H1 (cell line): ENCODE data around the gene RB1. TPM values are rescaled to one million over a fixed set of nuclear protein-coding genes. Genes with fewer than 3 reads are reported as not detected.
A peak's percentile ranks its signal among the peaks of the same experiment; 100 is the strongest.

ENCODE experiments used
- CTCF ChIA-PET: fragments of 300-600 bp; sonication (Branson Sonifier 250); formaldehyde crosslinking; loops from one replicate; lab custom pipeline; 2021; ENCODE audit not compliant: partially characterized antibody; lab: Charles Lee
- POLR2A ChIA-PET: fragments of 300-600 bp; sonication (Branson Sonifier 250); formaldehyde crosslinking; loops from one replicate; lab custom pipeline; 2021; ENCODE audit warnings: inconsistent platforms; ENCODE audit not compliant: partially characterized antibody; lab: Charles Lee
- DNase-seq, 2 experiments: peaks; one replicate each; pipeline versions ENCODE4 v3.0.0 to v3.0.0-alpha.2; 2010 to 2022; ENCODE audit warnings: low spot score in 2 of 2, low read depth in 1 of 2, mixed read lengths in 1 of 2
- FAIRE-seq: peaks from 2 replicates; lab custom pipeline; 2011; peaks lifted over from hg19 to GRCh38; lab: Jason Lieb, UNC
- H2AFZ ChIP-seq: 2 replicates; pipeline ENCODE4 v1.8.1; 2012; ENCODE audit warnings: low read length, inconsistent platforms
- H2AK5ac ChIP-seq: 2 replicates; pipeline ENCODE4 v1.6.1; 2013; ENCODE audit warnings: low read depth, low read length
- H2BK120ac ChIP-seq: replicated peaks from 2 replicates; pipeline ENCODE3; 2013; ENCODE audit warnings: low read depth, low read length, inconsistent platforms
- H2BK12ac ChIP-seq: 2 replicates; pipeline ENCODE4 v1.6.1; 2013; ENCODE audit warnings: low read depth, low read length
- H2BK15ac ChIP-seq: 2 replicates; pipeline ENCODE4 v1.6.1; 2013; ENCODE audit warnings: low read length
- H2BK20ac ChIP-seq: 2 replicates; pipeline ENCODE4 v1.6.1; 2013; ENCODE audit warnings: low read length
- H2BK5ac ChIP-seq: 2 replicates; pipeline ENCODE4 v1.6.1; 2013; ENCODE audit warnings: low read depth, low read length
- H3K14ac ChIP-seq: 2 replicates; pipeline ENCODE4 v1.6.1; 2013; ENCODE audit warnings: inconsistent platforms; ENCODE audit not compliant: insufficient read length
- H3K18ac ChIP-seq: 2 replicates; pipeline ENCODE4 v1.6.1; 2013; ENCODE audit warnings: low read length; ENCODE audit errors: extremely low read depth
- H3K23ac ChIP-seq: 2 replicates; pipeline ENCODE4 v1.6.1; 2013; ENCODE audit warnings: inconsistent platforms; ENCODE audit not compliant: insufficient read length
- H3K23me2 ChIP-seq: 2 replicates; pipeline ENCODE4 v1.6.1; 2013; ENCODE audit warnings: low read depth, low read length
- H3K27ac ChIP-seq: 2 replicates; pipeline ENCODE4 v1.6.1; 2011; ENCODE audit warnings: low read depth, low read length, inconsistent platforms
- H3K27me3 ChIP-seq, 4 experiments: replicated peaks in 1 of 4; 1 replicate in 1 of 4; 2 replicates in 3 of 4; pipeline versions ENCODE4 v1.6.1 to v1.8.1; 2011 to 2013; ENCODE audit warnings: low read length in 3 of 4, mild to moderate bottlenecking in 3 of 4, inconsistent platforms in 2 of 4, mixed read lengths in 2 of 4, moderate library complexity in 1 of 4; ENCODE audit not compliant: control insufficient read depth in 3 of 4, insufficient read depth in 3 of 4; ENCODE audit errors: extremely low read depth in 1 of 4
- H3K36me3 ChIP-seq, 4 experiments: 2 replicates each; pipeline versions ENCODE4 v1.6.1 to v1.8.1; 2011 to 2013; ENCODE audit warnings: mild to moderate bottlenecking in 4 of 4, low read length in 3 of 4, moderate library complexity in 2 of 4, control low read depth in 1 of 4, inconsistent platforms in 1 of 4; ENCODE audit not compliant: insufficient read depth in 4 of 4, control insufficient read depth in 2 of 4
- H3K4ac ChIP-seq: replicated peaks from 2 replicates; pipeline ENCODE3; 2013; ENCODE audit warnings: low read length, low read depth, mixed read lengths, inconsistent platforms; ENCODE audit not compliant: insufficient read length
- H3K4me1 ChIP-seq, 4 experiments: replicated peaks in 1 of 4; 1 replicate in 1 of 4; 2 replicates in 3 of 4; pipeline versions ENCODE4 v1.6.1 to v1.8.1; 2011 to 2013; ENCODE audit warnings: low read length in 3 of 4, inconsistent platforms in 2 of 4, mixed read lengths in 1 of 4; ENCODE audit not compliant: insufficient read depth in 4 of 4, control insufficient read depth in 3 of 4
- H3K4me2 ChIP-seq, 2 experiments: 2 replicates each; pipeline versions ENCODE4 v1.6.1 to v1.8.1; 2011 to 2013; ENCODE audit warnings: low read depth in 2 of 2, low read length in 2 of 2, control low read depth in 1 of 2, inconsistent platforms in 1 of 2, mild to moderate bottlenecking in 1 of 2; ENCODE audit not compliant: insufficient read depth in 1 of 2
- H3K4me3 ChIP-seq, 4 experiments: fragments of 200-600, 300-600 bp in 1 of 4; sonication (generic), shearing (Covaris generic), sonication (Bioruptor Twin) in 1 of 4; 2 replicates each; pipeline versions ENCODE4 v1.5.1 to v1.8.1; 2011 to 2016; ENCODE audit warnings: low read length in 4 of 4, low read depth in 3 of 4, control low read depth in 2 of 4, inconsistent platforms in 2 of 4, mild to moderate bottlenecking in 2 of 4, mixed read lengths in 1 of 4, moderate library complexity in 1 of 4; ENCODE audit not compliant: insufficient read depth in 2 of 4; ENCODE audit errors: extremely low read depth in 1 of 4
- H3K56ac ChIP-seq: replicated peaks from 2 replicates; pipeline ENCODE3; 2013; ENCODE audit warnings: low read depth, mild to moderate bottlenecking, mixed read lengths, low read length, inconsistent platforms; ENCODE audit not compliant: insufficient read length
- H3K79me1 ChIP-seq: 2 replicates; pipeline ENCODE4 v1.6.1; 2013; ENCODE audit warnings: low read depth, low read length, control low read depth
- H3K79me2 ChIP-seq, 2 experiments: 2 replicates each; pipeline versions ENCODE4 v1.6.1 to v1.8.1; 2012 to 2013; ENCODE audit warnings: low read length in 2 of 2, mild to moderate bottlenecking in 2 of 2, inconsistent platforms in 1 of 2; ENCODE audit not compliant: insufficient read depth in 2 of 2, control insufficient read depth in 1 of 2
- H3K9ac ChIP-seq, 4 experiments: replicated peaks in 1 of 4; 1 replicate in 1 of 4; 2 replicates in 3 of 4; pipeline versions ENCODE4 v1.6.1 to v1.8.1; 2011 to 2013; ENCODE audit warnings: low read depth in 3 of 4, low read length in 3 of 4, control low read depth in 2 of 4, mild to moderate bottlenecking in 2 of 4, moderate library complexity in 2 of 4, inconsistent platforms in 1 of 4; ENCODE audit errors: extremely low read depth in 1 of 4
- H3K9me3 ChIP-seq, 2 experiments: 2 replicates each; pipeline versions ENCODE4 v1.6.1 to v1.8.1; 2012 to 2013; ENCODE audit warnings: mild to moderate bottlenecking in 2 of 2, moderate library complexity in 2 of 2, control low read depth in 1 of 2, inconsistent platforms in 1 of 2, low read depth in 1 of 2, low read length in 1 of 2, mixed read lengths in 1 of 2; ENCODE audit not compliant: insufficient read depth in 2 of 2
- H4K20me1 ChIP-seq, 2 experiments: replicated peaks in 1 of 2; 2 replicates each; pipeline versions ENCODE3 to v1.8.1; 2011 to 2013; ENCODE audit warnings: inconsistent platforms in 2 of 2, low read length in 2 of 2, mild to moderate bottlenecking in 1 of 2; ENCODE audit not compliant: insufficient read depth in 2 of 2, control insufficient read depth in 1 of 2
- H4K5ac ChIP-seq: 2 replicates; pipeline ENCODE4 v1.6.1; 2013; ENCODE audit warnings: low read length, low read depth, mixed read lengths, inconsistent platforms; ENCODE audit not compliant: insufficient read length
- H4K8ac ChIP-seq: 2 replicates; pipeline ENCODE4 v1.8.0; 2013; ENCODE audit warnings: mild to moderate bottlenecking, moderate library complexity, low read length, inconsistent platforms; ENCODE audit not compliant: insufficient read depth; ENCODE audit errors: extremely low read depth
- H4K91ac ChIP-seq: replicated peaks from 2 replicates; pipeline ENCODE3; 2013; ENCODE audit warnings: low read length, mixed read lengths, inconsistent platforms; ENCODE audit not compliant: insufficient read length
- JUN ChIP-seq: IDR thresholded peaks from 2 replicates; pipeline ENCODE4 v1.6.1; 2011; ENCODE audit warnings: low read depth, mild to moderate bottlenecking, improper control_type of control experiment, low read length
- RFX5 ChIP-seq: IDR thresholded peaks from 2 replicates; pipeline ENCODE4 v1.6.1; 2011; ENCODE audit warnings: low read depth, low read length, improper control_type of control experiment, borderline replicate concordance
- SIN3A ChIP-seq, 2 experiments: IDR thresholded peaks in 1 of 2; conservative IDR thresholded peaks in 1 of 2; 2 replicates each; pipeline ENCODE4 v1.6.1; 2011 to 2012; ENCODE audit warnings: low read length in 2 of 2, improper control_type of control experiment in 1 of 2, low read depth in 1 of 2, mild to moderate bottlenecking in 1 of 2
- WGBS, 2 experiments: shearing (Covaris generic) in 1 of 2; methylation state at CpG; one replicate each; pipeline versions ENCODE4 v1.1.6 to v1.1.7; 2013 to 2015; ENCODE audit warnings: low lambda C conversion rate in 2 of 2, mixed read lengths in 2 of 2, inconsistent platforms in 1 of 2, low coverage in 1 of 2, missing lambda C conversion rate in 1 of 2; ENCODE audit not compliant: insufficient replicate concordance in 2 of 2, insufficient coverage in 1 of 2, insufficient read length in 1 of 2; ENCODE audit errors: extremely low coverage in 1 of 2, missing lambda C conversion rate in 1 of 2; 5-methylcytosine and 5-hydroxymethylcytosine counted together
- polyA plus RNA-seq, 7 experiments: library from polyadenylated mRNA; depleted of rRNA in 3 of 7; stranded (reverse) in 5 of 7; unstranded in 2 of 7; fragments of >200 nt in 5 of 7; fragments of 200-250 nt in 2 of 7; gene quantifications; 1 replicate in 5 of 7; 2 replicates in 1 of 7; 4 replicates in 1 of 7; pipeline versions ENCODE4 v1.2.1 to v1.2.3, GENCODE V29; 2011 to 2013; ENCODE audit warnings: missing spikeins in 2 of 7, mixed read lengths in 2 of 7
- total RNA-seq: library from RNA; stranded (reverse); fragmentation: NEBNext Ultra II Directional; extraction: Animal tissue kit (Norgen Biotek cat#: 25700); gene quantifications from 2 replicates; pipeline ENCODE4 v1.2.1, GENCODE V29; 2021
- TF ChIP-seq, protein P1 (sequence below): IDR thresholded peaks from 2 replicates; pipeline ENCODE4 v1.6.1; 2011; ENCODE audit warnings: low read length, improper control_type of control experiment

Gene RB1
- total and polyA plus RNA-seq, 2 of the 8 experiments (the other 6 are each of a cell fraction or from before 2014, with no cell fraction given): 4.1 to 17.5 TPM

DNA sequence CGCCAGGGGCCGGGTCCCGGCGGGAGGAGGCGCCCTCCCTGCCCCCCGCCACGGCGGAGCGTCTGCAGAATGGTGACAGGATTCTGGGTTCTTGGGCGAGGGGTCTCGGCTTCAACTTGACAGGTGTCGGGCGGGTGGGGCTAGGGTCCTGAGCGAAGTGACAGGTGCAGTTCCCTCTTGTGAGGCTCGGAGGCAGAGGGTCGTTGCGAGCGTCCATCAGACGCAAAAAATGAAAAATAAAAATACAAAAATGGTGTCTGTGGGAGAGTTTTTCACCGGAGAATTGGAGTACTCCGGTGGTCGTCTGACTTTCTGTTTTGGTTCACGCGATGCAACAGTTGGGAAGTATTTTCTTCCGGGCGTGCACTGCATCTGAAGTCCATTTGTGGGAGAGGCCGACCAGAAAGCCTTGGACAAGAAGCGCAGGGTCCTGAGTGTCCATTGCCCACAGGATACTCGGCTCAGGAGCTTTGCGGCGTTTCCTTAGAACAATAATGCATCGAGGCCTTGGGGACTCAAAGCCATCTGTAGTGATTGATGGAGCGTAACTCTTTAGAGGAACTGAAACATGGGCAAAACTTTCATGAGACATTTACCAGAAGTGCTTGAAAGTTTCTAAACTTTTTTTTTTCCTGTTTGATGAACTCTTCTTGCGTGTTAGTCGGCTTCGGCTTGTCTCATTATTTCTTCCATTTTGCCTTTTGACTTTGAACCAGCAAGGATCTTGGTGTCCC is 759 bp downstream of the RB1 start:
- H3K36me3 ChIP-seq: no peaks in the 10 kb centered on the region
- no peak overlapping the region for H2AK5ac ChIP-seq
- no peak overlapping the region for H2BK120ac ChIP-seq
- no peak overlapping the region for H3K56ac ChIP-seq
- no peak overlapping the region for H3K23ac ChIP-seq
- ChIA-PET POLR2A (no interaction called here), CTCF (interaction anchor here (1.0 kb wide), 1 partner anchor 12 kb away, joined by 3 read pairs; no protein-coding TSS in a partner anchor)
- no peaks in the 10 kb centered on the region for H3K27me3 ChIP-seq
- peak overlapping the region; percentile 22 to 92 (median 82) for H3K9ac ChIP-seq
- H3K4me2 ChIP-seq: peak overlapping the region; percentile 67 to 93
- H4K5ac ChIP-seq: no peak overlapping the region
- 0 out of 7 replicates have a peak, but pooled peaks cover 0 to 2% (median 0%) of the 10 kb centered on the region in 4 experiments for H3K4me1 ChIP-seq
- H4K8ac ChIP-seq: no peak overlapping the region
- peaks cover 7% of the 10 kb centered on the region; the same call in 1 of the 2 replicates for H3K23me2 ChIP-seq
- H3K14ac ChIP-seq: no peak overlapping the region
- peaks cover 0 to 12% of the 10 kb centered on the region in 2 experiments; a peak in 2 of 4 replicates for H3K79me2 ChIP-seq
- no peak overlapping the region for H2BK12ac ChIP-seq
- no peaks in the 10 kb centered on the region for H3K79me1 ChIP-seq
- H3K18ac ChIP-seq: no peak overlapping the region
- no peak overlapping the region for H4K91ac ChIP-seq
- no peaks in the 10 kb centered on the region for H3K9me3 ChIP-seq
- H3K27ac ChIP-seq: no peak overlapping the region
- no peak for DNase-seq
- no peak overlapping the region for H3K4ac ChIP-seq
- H2AFZ ChIP-seq: peak overlapping the region; percentile 36
- FAIRE-seq: no peak
- no peaks in the 10 kb centered on the region for H4K20me1 ChIP-seq
- H2BK5ac ChIP-seq: no peak overlapping the region
- peak overlapping the region; percentile 70 to 84 (median 79) for H3K4me3 ChIP-seq
- H2BK15ac ChIP-seq: no peak overlapping the region
- TF ChIP-seq SIN3A (conservative IDR thresholded peaks at IDR 0.05 in 1 of 2, IDR thresholded peaks at IDR 0.05 in 1 of 2; ENCODE audit: low read depth in 1 of 2, low read length in 2 of 2) (peak in 1 of 2 experiments; percentile 28; a peak in 1 of 4 replicates), JUN (no peak), RFX5 (no peak)
- TF ChIP-seq, protein P1, sequence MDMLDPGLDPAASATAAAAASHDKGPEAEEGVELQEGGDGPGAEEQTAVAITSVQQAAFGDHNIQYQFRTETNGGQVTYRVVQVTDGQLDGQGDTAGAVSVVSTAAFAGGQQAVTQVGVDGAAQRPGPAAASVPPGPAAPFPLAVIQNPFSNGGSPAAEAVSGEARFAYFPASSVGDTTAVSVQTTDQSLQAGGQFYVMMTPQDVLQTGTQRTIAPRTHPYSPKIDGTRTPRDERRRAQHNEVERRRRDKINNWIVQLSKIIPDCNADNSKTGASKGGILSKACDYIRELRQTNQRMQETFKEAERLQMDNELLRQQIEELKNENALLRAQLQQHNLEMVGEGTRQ: no peak
- 18% methylated on average over 31 of the region's 36 CpGs; no CpG with 5 or more reads in 1 of the 2 experiments for WGBS, 2 experiments
- H2BK20ac ChIP-seq: no peak overlapping the region
